Erythroblast (primary cell): ENCODE data around the gene NTRK2.

Experiments
- GATA1 ChIP-seq: IDR thresholded peaks from 2 replicates; pipeline ENCODE4 v1.6.1; 2011; ENCODE audit warnings: low read depth, mild to moderate bottlenecking, control low read depth, low read length, moderate library complexity
- POLR2A ChIP-seq: IDR thresholded peaks from 2 replicates; pipeline ENCODE4 v1.6.1; 2011; ENCODE audit warnings: mild to moderate bottlenecking, low read length

DNA sequence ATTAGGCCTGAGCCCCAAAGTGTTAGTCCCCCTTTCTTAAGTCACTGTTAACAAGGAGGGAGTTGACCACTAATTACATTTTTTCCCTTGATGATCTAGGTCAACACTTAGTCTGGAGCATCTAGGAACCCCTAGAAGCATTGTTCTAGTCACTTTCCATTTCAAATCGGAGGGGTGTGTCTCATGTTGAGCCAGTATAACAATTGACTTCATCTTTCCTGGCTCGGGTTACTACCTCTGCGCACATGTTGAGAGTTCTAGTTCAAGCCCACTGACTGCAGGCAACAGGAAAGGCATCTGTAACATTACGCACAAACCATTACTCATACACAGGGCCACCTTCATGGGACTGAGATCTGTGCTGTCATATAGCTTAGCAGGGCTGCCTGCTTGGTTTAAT is 164.9 kb downstream of the NTRK2 start:
- no peak for TF ChIP-seq POLR2A
- TF ChIP-seq GATA1, result no peak
